Stimulated activated CD4-positive, alpha-beta T cell treated with anti-CD3 and anti-CD28 coated beads, Interleukin-15, amount 100 ng/mL, for 24 hours (primary cell): Measurements from ENCODE around the gene EPHA3.

Source experiments
- DNase-seq: peaks from one replicate; pipeline ENCODE4 v3.0.0-alpha.2; 2020

EPHA3 gene

GRCh38 chr3:89154416-89154815 lies 47.0 kb downstream of the EPHA3 start:
- no peak for DNase-seq

DNA sequence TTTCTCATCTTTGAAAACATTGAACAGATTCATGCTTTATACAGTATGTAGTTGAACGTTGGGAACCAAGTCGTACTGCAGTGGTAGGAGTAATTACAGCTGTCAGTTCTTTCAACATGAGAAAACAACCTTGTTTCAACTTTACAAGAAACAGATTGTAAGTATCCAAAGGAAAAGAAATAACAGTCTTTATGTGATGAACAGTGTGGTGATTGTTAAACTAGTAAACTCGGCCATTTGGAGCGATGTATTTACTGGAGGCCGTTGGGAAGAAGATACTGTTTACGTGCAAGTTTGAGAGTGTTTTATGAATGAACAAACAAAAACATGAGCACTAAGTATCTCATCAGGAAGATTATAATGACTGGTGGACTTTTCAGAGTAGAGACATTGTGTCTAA lies 48.4 kb downstream of the EPHA3 start:
- DNase-seq = no peak

DNA sequence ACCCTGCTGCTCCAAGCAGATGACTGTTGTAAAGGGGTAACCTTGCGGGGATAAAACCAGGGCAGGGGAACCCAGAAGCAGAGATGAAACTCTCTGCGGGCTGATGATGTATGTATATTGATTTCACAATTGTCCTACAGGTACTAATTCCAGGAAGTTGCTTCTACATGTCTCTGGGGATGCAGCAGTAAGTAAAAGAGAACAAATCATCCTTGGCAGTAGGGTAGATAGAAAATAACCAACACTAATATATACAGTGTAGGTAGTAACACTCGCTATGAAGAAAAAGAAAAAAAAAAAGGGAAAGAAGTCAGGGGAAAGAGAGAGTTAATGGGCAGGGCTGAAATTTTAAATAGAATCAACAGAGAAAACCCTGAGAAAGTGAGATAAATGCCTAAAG lies 50.2 kb downstream of the EPHA3 start:
- no peak for DNase-seq

- no peak for DNase-seq
These were observed 52.2 kb downstream of the EPHA3 start for GRCh38 chr3:89159605-89160004.

DNA sequence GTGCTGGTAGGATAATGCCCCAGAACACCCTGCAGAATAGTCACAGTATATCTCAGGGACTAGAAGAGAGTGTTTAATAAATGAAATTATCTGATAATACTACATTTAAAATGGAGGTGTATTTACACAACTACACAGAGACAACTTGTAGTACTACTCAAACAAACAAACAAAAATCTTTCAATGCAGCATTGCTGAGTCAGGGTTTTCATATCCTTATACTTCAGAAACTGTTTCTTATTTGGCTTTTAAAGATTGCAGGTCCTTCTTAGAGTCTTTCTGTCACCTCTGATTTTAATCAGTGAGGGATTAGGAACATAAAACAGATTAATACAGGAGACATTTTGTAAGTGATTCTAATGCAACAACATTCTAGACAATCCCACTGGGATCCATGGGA lies 57.4 kb downstream of the EPHA3 start:
- no peak for DNase-seq

GRCh38 chr3:89165636-89166263 lies 58.3 kb downstream of the EPHA3 start:
- no peak for DNase-seq

DNA sequence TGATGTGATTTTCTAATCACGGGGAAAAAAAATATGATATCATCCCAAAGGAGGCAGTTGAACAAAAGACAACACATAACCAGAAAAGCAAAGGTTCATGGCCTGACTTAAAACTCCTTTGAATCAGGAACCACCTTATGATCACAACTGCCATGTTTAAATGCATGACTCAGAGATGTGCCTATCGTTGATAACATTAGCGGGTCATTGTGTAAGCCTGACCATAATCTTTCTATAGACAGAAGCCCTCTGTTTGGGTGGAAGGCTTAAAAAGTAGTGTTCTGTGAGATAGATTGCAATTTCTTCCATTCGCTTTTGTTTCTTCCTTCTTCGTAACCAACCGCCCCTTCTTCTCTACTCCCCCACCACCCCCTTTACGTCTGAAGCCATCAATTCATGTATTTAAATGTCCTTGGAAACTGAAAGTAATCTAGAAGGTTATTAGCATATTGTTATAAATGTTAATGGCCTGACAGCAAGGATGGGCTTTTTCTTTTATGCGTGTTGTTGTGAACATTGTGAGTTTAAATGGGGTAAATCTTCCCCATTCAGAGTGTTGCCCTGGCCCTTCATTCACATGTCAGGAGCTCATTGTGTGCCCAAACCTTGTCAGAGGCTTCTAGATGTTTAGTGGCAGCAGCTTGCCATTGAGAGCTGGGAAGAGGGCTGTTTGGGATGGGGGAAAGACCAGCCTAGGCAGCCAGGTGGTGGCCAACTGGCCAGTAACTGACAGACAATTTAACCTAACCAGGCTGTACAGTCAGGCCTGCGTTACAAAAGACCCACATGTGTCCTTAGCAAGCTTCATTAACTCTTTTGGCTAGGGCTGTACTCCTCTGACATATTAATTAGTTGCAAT lies 64.5 kb downstream of the EPHA3 start:
- DNase-seq = no peak

DNA sequence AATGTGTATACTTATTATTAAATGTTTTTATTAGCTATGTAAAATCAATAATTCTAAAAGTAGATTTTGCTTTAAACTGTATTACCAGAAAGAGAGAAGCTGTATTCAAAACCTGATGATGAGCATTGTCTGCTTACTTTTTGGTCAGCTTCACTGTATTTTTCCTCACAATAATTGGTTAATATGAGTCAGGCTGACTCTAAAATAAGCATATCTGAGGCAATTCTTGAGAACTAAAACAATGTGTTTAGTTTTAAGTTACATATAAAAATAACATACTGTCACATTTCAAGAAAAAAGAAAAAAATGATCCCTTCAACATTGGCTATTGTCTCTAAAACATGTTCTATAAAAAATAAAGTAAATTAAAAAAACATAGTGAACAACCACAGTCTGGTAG lies 66.1 kb downstream of the EPHA3 start:
- no peak for DNase-seq

GRCh38 chr3:89179355-89180001 lies 72.1 kb downstream of the EPHA3 start:
- DNase-seq = no peak

DNA sequence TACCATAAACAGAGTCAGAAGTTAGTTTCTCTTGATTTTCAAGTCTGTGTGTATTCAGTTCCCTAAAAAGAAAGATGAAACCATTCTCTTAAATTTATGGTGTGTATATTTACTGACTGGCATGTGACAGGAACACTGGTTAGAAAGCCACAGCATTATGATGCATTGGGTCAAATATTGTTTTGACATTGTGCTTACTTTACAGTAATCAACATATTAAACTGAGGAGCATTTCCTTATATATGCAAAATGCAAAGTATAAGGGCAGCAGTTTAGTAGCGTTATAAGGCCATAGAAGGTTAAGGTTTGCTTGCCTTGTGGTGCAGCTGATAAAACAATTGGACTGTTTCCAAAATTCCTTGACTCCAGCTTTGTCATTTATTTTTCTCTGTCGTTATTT lies 72.9 kb downstream of the EPHA3 start:
- DNase-seq = no peak

DNA sequence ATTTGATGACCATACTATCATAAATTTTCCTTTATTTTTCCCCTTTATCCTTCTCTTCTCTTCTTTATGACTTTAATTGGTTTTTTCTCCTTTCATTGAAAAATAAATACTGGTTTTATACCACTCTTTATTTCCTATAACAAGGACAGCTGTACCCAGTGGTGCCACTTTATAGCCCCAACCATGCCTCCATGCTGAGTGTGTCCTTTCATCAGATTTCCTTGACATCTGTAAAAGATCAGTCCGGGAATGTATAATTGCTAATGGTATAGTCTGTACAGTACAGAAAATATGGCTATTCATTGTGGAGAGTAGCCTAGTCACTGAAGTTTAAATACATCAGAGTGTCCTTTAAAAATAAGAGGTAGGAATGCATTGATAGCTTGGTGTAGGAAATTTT lies 74.6 kb downstream of the EPHA3 start:
- no peak for DNase-seq

GRCh38 chr3:89184151-89184995 lies 77.0 kb downstream of the EPHA3 start:
- no peak for DNase-seq

DNA sequence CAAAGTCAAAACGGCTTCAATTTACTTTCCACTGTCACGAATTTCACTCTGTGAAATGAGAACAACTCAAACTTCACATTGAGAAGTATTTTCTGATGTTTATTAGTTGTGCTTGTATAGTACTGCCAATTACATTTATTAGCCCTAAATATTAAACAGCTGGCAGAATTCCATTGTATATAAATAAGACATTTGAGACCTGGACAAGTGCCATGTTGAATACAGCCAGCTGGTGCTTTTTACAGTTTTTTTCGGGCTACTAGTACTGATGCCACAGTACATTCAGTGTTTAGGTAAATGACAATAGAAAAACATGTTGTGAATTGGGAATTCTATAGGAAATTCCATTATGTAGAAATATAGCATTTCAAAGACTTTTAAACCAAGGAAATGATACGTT lies 79.0 kb downstream of the EPHA3 start:
- no peak for DNase-seq

DNA sequence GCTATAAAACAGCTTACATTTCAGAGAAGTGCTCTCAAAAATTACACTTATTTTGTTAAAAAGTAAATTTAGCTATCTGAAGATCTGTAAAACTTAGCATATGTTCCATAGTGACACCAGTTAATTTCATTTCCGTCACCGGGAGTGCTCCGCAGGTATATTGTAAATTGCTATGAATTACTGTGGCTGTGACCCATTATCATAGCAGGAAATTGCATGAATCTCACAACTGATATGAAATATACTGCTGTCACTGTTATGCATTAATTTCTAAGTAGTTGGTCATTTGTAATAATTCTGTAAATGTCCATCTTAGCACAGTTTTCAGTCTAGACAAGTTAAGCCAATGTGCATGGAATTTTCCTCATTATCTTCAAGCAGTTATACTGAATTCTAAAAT lies 91.2 kb downstream of the EPHA3 start:
- no peak for DNase-seq

- no peak for DNase-seq
These were observed 105.2 kb downstream of the EPHA3 start for GRCh38 chr3:89212619-89213018.

DNA sequence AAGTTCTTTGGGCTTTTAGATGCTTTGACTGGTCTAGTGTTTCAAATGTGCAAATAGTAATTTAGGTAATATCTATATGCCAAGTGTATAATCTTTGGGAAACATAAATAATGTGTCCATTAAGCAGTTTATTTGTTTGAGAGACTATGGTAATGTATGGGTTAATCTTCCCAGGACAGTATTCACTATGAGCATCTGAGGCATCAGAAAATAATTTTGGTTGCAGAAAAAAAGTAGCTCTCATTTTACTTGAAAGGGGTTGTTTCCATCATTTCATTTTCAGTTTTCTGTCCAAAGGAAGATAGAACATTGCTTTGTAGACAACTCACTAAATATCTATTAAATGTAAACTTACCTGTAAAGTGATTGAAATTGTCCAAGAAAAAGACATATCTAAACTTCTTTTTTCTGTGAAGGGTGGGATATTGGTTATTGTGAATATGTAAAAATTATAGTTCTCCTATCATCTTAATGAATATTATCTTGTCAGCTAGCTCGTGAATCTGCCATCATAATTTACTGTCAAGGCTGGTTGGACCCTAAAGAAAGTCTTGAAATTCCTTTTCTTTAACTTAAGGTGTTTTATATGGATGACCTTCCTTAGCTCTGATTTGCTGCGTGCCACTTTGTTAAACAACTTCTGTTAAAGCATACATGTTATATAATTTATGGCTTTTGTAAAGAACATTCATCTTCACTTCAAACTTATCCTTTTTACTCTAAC lies 108.8 kb downstream of the EPHA3 start:
- no peak for DNase-seq

GRCh38 chr3:89217148-89217685 lies 109.8 kb downstream of the EPHA3 start:
- no peak for DNase-seq

- no peak for DNase-seq
These were observed 114.5 kb downstream of the EPHA3 start for GRCh38 chr3:89221924-89222323.

DNA sequence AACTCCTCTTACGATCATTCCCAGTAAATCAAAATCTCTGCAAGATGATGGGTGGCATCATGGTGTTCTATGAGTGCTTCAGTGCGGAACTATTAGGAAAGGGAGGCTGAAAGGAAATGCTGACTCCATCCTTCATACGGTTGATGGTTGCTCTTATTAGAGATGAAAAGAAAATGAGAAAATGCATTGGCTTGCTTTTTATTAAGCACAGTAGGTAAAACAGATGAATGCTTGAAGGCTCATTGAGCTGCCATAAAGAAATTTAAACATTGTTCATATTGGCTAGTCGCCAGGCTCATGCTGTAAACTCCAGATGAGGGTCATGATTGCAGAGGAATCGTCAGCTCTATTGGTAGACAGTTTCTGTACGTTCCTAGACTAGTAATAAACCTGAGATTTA lies 115.8 kb downstream of the EPHA3 start:
- DNase-seq = no peak

- no peak for DNase-seq
These were observed 119.8 kb downstream of the EPHA3 start for GRCh38 chr3:89227218-89227617.

DNA sequence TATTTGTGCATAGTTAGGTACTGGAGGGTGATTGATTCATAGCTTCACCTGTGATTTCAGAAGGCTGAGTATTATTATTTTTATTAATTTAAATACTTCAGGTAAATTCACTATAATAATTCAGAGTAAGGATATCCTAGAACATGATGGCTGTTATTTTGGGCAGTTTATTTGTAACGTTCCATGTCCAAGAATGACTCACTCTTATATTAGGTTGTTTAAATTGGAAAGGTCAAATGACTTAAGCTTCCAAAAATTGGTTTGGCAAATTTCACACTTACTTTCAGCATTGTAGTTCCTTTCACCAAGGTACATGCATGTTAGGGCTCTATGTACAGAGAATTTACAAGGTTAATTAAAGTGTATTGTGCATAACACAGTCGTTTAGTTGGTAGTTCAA lies 120.2 kb downstream of the EPHA3 start:
- DNase-seq = no peak

GRCh38 chr3:89232155-89232554 lies 124.7 kb downstream of the EPHA3 start:
- DNase-seq = no peak
